ENCODE results near the gene EIF4G3.

GRCh38 chr1:21060523-21060922 lies 116.2 kb downstream of the EIF4G3 start:
- TF ChIP-seq CSDC2 (CRISPR knock-in tag; IDR thresholded peaks at IDR 0.05) (no peak), PPARA (CRISPR knock-in tag; IDR thresholded peaks at IDR 0.05; ENCODE audit: borderline replicate concordance) (no peak), PATZ1 (CRISPR knock-in tag; IDR thresholded peaks at IDR 0.05; ENCODE audit: borderline replicate concordance) (no peak), POU6F1 (CRISPR knock-in tag; IDR thresholded peaks at IDR 0.05; ENCODE audit: borderline replicate concordance, low read depth) (no peak)
